DMS53 (cell line): ENCODE data around the gene GTF2A1L.
A peak's percentile ranks its signal among the peaks of the same experiment; 100 is the strongest.
"Not testable (repeated sequence)": the region's sequence is repeated elsewhere in the genome, so short reads cannot be mapped to it uniquely, and the experiment has no call there.

Experiments used
- DNase-seq: peaks from one replicate; lab custom pipeline; 2025; lab: John Stamatoyannopoulos, UW

Gene GTF2A1L, protein sequence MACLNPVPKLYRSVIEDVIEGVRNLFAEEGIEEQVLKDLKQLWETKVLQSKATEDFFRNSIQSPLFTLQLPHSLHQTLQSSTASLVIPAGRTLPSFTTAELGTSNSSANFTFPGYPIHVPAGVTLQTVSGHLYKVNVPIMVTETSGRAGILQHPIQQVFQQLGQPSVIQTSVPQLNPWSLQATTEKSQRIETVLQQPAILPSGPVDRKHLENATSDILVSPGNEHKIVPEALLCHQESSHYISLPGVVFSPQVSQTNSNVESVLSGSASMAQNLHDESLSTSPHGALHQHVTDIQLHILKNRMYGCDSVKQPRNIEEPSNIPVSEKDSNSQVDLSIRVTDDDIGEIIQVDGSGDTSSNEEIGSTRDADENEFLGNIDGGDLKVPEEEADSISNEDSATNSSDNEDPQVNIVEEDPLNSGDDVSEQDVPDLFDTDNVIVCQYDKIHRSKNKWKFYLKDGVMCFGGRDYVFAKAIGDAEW

DNA sequence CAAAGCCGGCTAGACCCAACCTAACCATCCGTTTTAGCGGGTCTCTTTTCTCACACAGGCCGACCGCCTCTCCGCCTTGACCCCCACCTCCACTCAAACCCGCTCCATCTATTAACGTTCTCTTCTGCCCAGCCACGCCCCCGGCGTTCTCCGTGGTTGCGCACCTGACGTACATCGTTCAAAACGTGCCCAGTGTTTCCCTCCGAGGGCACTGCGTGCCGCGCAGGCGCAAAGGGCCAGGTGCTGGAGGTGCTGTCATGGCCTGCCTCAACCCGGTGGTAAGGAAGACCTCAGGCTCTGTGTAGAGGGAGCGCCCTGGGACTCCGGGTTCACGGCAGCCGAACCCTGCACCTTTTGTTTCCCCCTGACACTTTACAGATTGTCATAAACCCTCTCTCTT, at the start of gene GTF2A1L:
Gene GTF2A1L, plus strand, starts transcription at position 239 of the 400 bp plus-strand sequence. Its CDS starts 19 bp downstream, at position 258.
- DNase-seq = no peak

DNA sequence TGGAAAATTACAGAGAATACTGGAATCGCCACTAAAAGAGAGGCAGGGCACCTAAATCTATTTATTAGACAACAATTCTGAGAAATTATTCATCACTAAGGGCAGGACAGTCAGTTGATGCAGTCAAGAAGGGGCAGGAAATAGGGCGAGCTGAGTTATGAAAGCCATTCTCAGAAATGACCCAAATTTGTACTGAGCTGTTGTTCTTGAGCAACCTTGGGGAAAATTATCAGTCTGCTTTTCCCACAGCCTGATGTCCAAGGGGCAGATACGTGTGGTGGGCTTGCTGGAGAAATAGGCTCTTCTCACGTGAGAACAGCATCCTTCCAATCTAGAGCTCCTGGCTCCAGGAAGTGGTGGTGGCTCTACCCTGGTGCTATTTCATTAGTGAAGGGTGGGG, 49.1 kb upstream of the GTF2A1L start:
- no peak for DNase-seq

DNA sequence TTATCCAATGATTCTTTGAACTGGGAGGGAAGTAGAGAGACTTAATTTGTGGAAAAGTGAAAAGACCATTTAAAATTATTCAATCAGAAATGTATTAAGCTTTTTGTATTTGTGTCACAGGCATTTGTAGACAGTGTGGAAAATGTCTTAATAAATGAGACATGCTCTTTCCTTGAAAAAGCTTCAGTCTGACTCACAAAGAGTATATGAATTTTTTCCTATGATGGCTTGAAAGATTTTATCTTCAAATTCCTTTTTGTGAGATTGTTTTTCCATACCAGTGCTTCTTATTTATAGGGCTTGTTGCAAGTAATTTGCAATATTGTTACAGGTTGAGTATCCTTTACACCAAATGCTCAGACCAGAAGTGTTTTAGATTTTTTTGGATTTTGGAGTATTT, 48.2 kb upstream of the GTF2A1L start:
- DNase-seq = no peak

DNA sequence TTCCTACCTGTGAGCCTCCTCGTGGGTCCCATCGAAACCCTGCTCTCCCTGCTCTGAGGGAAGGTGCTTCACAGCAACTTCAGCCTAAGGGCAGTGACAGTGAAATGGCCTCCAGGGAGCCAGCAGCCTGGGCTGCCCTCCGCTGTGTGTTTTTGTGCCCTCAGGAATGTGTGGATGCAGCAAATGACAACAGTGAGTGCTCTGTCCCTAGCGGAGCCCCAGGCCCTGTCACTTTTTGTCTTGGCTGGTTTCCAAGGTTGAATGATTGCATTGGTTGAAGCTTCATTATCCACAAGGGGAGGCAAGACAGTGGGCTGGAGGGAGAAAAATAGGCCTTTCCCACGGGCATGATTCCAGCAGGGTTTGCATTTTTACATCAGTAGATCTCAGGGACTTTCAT, 44.8 kb upstream of the GTF2A1L start:
- no peak for DNase-seq

DNA sequence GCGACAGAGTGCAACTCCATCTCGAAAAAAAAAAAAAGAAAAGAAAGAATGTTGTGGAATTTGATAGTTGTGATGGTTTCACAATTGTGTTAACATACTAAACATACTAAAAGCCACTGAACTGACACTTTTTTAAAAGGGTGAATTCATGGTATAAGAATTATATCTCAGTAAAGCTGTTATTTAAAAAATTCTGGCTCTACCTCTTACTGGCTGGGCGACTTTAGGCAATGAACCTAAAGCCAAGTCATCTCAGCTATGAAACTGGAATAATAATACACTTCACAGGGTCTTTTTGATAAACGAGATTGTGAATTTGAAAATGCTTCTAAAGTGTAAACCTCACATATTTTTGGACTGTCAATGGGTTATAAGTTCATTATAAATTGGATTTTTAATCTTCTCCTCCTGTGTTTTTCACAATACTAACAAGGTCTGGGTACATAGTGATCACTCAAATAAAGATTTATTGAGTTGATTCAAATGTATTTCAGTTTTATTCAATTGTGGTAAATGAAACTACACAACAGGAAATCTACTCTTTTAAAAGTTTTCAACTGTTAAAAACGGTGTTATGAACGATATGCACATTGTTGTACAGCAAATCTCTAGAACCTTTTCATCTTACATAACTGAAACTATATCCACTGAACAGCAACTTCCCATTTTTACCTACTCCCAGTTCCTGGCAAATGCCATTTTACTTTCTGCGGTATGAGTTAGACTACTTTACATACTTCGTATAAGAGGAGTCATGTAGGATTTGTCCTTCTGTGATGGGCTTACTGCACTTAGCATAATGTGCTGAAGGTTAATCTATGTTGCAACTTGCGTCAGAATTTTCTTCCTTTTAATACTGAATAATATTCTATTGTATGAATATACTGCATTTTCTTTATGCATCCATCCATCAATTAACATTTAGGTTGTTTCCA, 43.0 kb upstream of the GTF2A1L start:
- DNase-seq = no peak

GRCh38 chr2:48578313-48578712, 39.3 kb upstream of the GTF2A1L start:
- no peak for DNase-seq

DNA sequence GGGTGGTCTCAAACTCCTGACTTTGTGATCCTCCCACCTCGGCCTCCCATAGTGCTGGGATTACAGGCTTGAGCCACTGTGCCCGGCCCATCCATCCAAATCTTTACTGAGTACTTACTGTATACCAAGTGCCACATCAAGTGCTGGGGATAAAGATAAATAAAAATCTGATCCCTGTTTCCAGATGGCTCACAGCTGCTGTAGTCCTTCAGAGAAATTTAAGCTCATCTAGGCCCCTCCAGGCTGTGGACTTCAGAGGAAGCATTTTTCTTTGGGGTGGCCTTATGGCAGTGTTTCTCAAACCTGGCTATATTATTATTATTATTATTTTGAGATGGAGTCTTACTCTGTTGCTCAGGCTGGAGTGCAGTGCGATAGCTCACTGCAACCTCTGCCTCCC, 33.7 kb upstream of the GTF2A1L start:
- DNase-seq = no peak

- no peak for DNase-seq
These were observed 33.1 kb upstream of the GTF2A1L start for GRCh38 chr2:48584551-48584950.

DNA sequence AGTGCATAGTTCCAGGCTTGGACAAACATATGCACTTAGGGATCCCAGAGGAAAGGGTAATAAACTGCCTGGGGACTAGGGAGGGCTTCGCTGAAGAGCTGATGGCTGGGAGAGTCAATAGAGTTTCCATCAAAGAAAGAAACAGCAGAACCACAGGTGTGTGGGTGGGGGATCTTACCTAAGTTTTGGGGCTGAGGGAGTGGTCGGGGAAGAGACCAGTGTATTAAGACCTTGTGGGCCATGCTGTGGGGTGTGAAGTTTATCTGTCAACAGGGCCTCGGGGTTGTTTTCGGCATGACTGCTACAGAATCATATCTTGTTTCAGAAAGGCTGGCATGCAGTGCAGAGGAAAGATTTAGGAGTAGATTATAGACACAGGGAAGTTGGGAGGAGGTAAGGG, 31.2 kb upstream of the GTF2A1L start:
- DNase-seq = no peak

DNA sequence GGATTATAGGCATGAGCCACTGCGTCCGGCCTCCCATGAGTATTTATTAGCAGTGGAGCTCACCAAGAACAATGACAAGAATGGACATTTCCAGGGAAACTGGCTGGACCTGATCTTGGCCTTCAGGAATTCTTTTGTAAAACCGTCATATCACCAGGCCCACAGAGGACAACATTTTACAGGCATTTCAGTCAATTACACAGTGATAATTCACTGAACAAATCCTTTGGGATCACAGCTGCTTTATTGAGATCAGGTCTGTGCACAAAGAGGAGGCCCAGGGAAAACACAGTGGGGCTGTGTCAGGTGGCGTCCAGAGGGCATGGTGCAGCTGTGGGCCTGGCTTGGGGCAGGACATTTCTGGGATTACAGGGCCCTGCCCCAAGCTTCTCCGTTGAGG, 30.1 kb upstream of the GTF2A1L start:
- DNase-seq = no peak

DNA sequence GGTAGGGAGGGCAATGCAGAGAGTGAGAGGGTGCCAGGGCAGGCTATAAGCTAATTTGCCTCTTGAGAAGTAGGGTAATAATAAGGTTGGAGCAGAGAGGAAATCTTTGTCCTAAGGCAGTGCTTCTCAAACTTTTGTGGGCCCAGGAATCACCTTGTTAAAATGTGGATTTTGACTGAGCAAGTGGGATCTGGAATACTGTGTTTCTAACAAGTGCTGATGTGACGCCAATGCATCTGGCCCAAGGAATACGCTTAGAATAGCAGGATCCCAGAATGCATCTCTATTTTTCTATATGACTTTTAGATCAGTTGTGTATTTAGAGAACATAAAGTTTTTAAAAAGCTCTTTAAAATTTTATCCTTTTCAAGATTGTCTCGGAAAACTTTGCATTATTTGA, 29.7 kb upstream of the GTF2A1L start:
- no peak for DNase-seq

DNA sequence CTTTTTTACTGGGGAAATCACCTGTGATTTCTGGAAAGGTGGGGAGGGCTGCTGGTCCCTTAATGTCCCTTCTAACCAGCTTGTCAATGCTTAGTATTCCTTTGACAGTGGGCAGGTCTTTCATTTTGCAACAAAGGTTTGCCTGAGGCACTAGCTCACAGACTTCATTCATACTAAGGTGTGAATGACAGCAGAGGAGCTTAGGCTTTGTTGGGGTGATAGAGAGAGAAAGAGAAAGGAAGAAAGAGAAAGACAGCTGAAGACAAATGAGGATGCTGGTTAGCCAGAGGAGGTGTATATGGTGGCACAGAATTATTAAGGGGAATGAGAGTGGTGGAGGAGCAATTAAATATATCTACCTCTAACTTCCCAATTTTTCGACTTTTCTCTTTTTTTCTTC, 28.9 kb upstream of the GTF2A1L start:
- DNase-seq = no peak

DNA sequence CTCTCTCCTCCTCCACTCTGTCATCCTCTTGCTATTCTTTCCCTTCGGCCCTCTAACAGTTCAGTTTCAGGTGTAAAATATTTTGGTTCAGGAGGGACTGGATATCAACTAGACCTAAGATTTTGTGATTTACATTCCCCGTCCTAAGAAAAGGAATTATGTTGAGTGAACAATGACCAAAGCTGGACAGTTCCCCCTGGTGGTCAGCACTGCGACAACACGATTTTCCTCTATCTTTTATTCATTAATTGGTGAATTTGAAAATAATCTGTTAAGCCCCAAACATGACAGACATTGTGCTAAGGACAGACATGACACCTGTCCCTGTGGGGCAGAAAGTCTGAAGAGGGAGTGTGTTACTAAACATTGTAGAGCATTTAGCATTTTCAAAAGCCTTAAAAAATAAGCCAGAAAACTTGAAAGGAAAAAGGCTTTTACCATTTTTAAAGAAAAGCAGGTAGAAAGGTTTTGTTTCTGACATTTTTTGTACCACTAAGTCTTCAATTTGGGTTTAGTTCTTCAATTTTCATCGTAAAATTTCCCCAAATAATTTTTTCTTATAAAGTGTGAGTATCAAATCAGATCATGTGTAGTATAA, 28.4 kb upstream of the GTF2A1L start:
- DNase-seq = peak; percentile 61

GRCh38 chr2:48590017-48590416, 27.6 kb upstream of the GTF2A1L start:
- peak; percentile 5 for DNase-seq

DNA sequence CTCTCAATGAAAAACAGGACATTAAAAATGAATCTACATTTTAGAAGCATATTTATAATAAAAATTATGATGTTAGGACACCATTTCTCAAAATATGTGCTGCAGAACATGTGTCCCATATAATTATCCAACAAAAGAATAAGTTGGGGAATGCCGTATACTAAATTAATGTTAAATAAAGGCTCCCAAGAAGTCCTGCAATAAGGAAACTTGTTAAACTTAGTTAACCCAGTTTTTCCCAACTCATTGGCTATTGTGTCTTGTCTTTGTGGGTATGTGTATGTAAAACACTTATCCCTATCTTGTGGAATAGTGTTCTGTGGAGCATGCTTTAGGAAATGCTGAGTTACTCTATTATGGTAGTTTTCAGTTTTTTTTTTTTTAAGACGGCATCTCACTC, 25.6 kb upstream of the GTF2A1L start:
- DNase-seq = no peak

DNA sequence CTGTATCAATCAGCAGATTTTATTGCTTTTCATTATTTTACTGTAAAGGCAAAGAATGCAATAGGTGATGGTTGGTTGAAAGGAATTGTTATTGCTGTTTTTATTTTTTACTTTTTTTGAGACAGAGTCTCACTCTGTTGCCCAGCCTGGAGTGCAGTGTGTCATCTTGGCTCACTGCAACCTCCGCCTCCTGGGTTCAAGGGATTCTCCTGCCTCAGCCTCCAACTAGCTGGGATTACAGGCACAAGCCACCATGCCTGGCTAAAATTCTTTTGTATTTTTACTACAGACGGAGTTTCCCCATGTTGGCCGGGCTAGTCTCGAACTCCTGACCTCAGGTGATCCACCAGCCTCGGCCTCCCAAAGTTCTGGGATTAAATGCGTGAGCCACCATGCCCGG, 20.9 kb upstream of the GTF2A1L start:
- not testable (repeated sequence) for DNase-seq

DNA sequence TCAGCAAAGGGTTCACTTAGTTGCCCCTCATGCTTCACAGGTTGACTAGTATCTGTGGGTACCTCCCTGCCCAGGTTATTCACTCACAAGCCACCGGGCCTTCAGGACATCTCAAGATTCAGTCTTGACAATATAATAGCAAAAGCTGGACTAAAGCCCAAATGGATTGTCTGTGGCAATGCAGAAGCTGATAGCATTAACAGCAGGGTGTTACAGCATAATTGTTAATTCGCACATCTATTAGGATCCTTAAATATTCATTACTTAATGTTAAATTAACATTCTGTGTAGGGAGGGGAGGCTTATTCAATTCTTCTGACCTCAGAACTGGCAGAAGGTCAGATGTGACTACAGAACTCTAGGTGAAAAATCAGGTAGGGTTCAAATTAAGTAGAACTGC, 20.2 kb upstream of the GTF2A1L start:
- no peak for DNase-seq

DNA sequence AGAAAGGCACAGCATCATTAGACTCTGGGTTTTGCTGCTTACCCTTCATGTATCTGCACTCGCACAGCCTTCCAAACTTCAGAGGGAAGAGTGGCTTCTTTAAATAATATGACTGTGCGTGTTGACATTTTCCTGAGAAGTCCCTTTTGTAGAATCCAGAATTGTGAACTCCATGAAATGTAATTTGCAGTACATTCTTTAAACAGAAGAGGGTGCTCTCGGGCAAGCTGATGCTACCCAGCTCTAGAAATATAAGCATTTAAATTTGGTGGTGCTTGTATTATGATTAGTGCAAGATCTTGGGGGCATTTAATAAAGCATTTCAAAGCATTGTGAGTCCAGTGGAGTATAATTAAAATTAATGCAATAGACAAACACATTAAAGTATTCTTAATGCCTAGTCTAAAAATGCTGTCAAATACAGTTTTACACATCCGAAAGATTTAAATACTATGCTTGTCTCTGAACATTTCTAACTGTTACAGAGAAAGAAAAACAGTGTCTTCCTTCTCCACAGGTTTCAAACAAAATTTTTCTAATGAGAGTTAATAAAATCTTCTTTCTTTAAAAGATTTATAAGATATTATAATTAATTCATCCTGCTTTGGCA, 17.3 kb upstream of the GTF2A1L start:
- DNase-seq = peak; percentile 70

- no peak for DNase-seq
These were observed 16.7 kb upstream of the GTF2A1L start for GRCh38 chr2:48600917-48601316.

DNA sequence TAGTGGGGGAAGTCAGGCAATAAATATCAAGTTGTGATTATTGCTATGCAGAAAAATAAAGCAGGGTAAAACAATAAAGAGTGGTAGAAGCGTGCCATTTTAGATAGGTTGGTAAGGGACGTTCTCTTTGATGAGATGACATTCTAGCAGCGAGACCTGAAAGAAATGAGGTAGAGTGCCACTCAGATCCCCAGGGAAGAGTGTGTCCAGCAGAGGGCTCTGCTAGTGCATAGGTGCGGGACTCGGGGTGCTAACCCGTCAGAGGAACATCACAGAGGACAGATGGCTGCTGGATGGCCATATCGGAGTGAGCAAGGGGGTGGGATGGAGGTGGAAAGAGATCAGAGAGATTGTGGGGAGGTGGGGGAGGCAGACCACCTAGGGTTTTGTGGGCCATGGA, 16.3 kb upstream of the GTF2A1L start:
- peak; percentile 69 for DNase-seq

- no peak for DNase-seq
These were observed 12.0 kb upstream of the GTF2A1L start for GRCh38 chr2:48605482-48606175.
